Stomach smooth muscle (tissue), 2 donors: ENCODE data around the gene MFF.
"Not testable (repeated sequence)": the region's sequence is repeated elsewhere in the genome, so short reads cannot be mapped to it uniquely, and the experiment has no call there.

ENCODE experiments used
- H3K27ac ChIP-seq: one replicate; pipeline ENCODE4 v1.7.0; 2013; ENCODE audit warnings: mild to moderate bottlenecking, low read length, inconsistent platforms
- H3K27me3 ChIP-seq, 2 donors: one replicate each; pipeline ENCODE4 v1.7.0; 2013; ENCODE audit warnings: low read length in 2 of 2; ENCODE audit not compliant: insufficient read depth in 2 of 2, control insufficient read depth in 1 of 2
- H3K36me3 ChIP-seq, 2 donors: one replicate each; pipeline ENCODE4 v1.7.0; 2013; ENCODE audit warnings: low read length in 2 of 2; ENCODE audit not compliant: control insufficient read depth in 2 of 2, insufficient read depth in 2 of 2
- H3K4me1 ChIP-seq: one replicate; pipeline ENCODE4 v1.7.0; 2013; ENCODE audit warnings: low read length; ENCODE audit not compliant: control insufficient read depth, insufficient read depth
- H3K4me3 ChIP-seq, 2 donors: one replicate each; pipeline ENCODE4 v1.7.0; 2013; ENCODE audit warnings: low read length in 2 of 2
- H3K9ac ChIP-seq, 2 donors: one replicate each; pipeline ENCODE4 v1.7.0; 2013; ENCODE audit warnings: low read length in 2 of 2, mild to moderate bottlenecking in 1 of 2
- H3K9me3 ChIP-seq, 2 donors: one replicate each; pipeline ENCODE4 v1.7.0; 2013; ENCODE audit warnings: low read length in 2 of 2; ENCODE audit not compliant: control insufficient read depth in 2 of 2
- donor health status: healthy.
- donor health status: Pancreatic carcinoma.

MFF gene

GRCh38 chr2:227377467-227378351, 52.7 kb downstream of the MFF start:
- Histone ChIP-seq H3K4me1 (no peaks in the 10 kb centered on the region), H3K4me3 (no peak overlapping the region), H3K27me3 (no peaks in the 10 kb centered on the region), H3K36me3 (no peaks in the 10 kb centered on the region), H3K27ac (no peak overlapping the region), H3K9me3 (no peaks in the 10 kb centered on the region), H3K9ac (no peak overlapping the region)

GRCh38 chr2:227378371-227378782, 53.3 kb downstream of the MFF start:
- Histone ChIP-seq H3K27me3 (no peaks in the 10 kb centered on the region), H3K27ac (no peak overlapping the region), H3K9me3 (no peaks in the 10 kb centered on the region), H3K9ac (no peak overlapping the region), H3K36me3 (no peaks in the 10 kb centered on the region), H3K4me1 (no peaks in the 10 kb centered on the region), H3K4me3 (no peak overlapping the region)

- Histone ChIP-seq H3K4me3 (no peak within 1 kb of the TSS), H3K27me3 (no peaks in the 10 kb centered on the region), H3K9ac (no peak within 1 kb of the TSS), H3K36me3 (no peaks in the 10 kb centered on the region), H3K27ac (no peak within 1 kb of the TSS), H3K9me3 (no peaks in the 10 kb centered on the region), H3K4me1 (no peaks in the 10 kb centered on the region)
Measured at GRCh38 chr2:227379095-227379494, 54.0 kb downstream of the MFF start, which contains the start of gene TM4SF20. Gene TM4SF20 (minus strand): TSS chr2:227379306. CDS start chr2:227379268, 38 bp downstream.

GRCh38 chr2:227382241-227382835, 57.3 kb downstream of the MFF start:
- not testable (repeated sequence) for H3K9ac ChIP-seq, H3K4me3 ChIP-seq, H3K27ac ChIP-seq, H3K4me1 ChIP-seq, H3K27me3 ChIP-seq, H3K36me3 ChIP-seq, H3K9me3 ChIP-seq

- Histone ChIP-seq H3K4me1 (no peaks in the 10 kb centered on the region), H3K27me3 (no peaks in the 10 kb centered on the region), H3K4me3 (no peak overlapping the region), H3K27ac (no peak overlapping the region), H3K9ac (no peak overlapping the region), H3K9me3 (peaks cover 0 to 3% of the 10 kb centered on the region in 2 donors), H3K36me3 (no peaks in the 10 kb centered on the region)
Measured at GRCh38 chr2:227383686-227384085, 58.6 kb downstream of the MFF start.

GRCh38 chr2:227386630-227387029, 61.6 kb downstream of the MFF start:
- H3K27ac ChIP-seq = no peak overlapping the region
- H3K4me1 ChIP-seq = no peaks in the 10 kb centered on the region
- no peaks in the 10 kb centered on the region for H3K36me3 ChIP-seq
- no peaks in the 10 kb centered on the region for H3K27me3 ChIP-seq
- H3K9me3 ChIP-seq = peaks cover 0 to 3% of the 10 kb centered on the region in 2 donors
- H3K4me3 ChIP-seq = no peak overlapping the region
- H3K9ac ChIP-seq = no peak overlapping the region

GRCh38 chr2:227387583-227387982, 62.5 kb downstream of the MFF start, which contains the start of gene SCYGR1:
Gene SCYGR1 (minus strand): TSS chr2:227387949. CDS start chr2:227387949, 0 bp downstream.
- H3K4me1 ChIP-seq, H3K27me3 ChIP-seq, H3K4me3 ChIP-seq, H3K9ac ChIP-seq, H3K36me3 ChIP-seq, H3K27ac ChIP-seq, H3K9me3 ChIP-seq: not testable (repeated sequence)

- H3K27me3 ChIP-seq = no peaks in the 10 kb centered on the region
Measured at GRCh38 chr2:227388537-227389011, 63.5 kb downstream of the MFF start.

GRCh38 chr2:227389231-227389630, 64.2 kb downstream of the MFF start:
- H3K27ac ChIP-seq = no peak overlapping the region

More at GRCh38 chr2:227388537-227389011, 63.5 kb downstream of the MFF start:
- H3K27ac ChIP-seq = no peak overlapping the region
- peaks cover 0 to 3% of the 10 kb centered on the region in 2 donors for H3K9me3 ChIP-seq
- H3K4me3 ChIP-seq = no peak overlapping the region
- no peaks in the 10 kb centered on the region for H3K36me3 ChIP-seq
- no peaks in the 10 kb centered on the region for H3K4me1 ChIP-seq
- no peak overlapping the region for H3K9ac ChIP-seq

GRCh38 chr2:227389661-227390060, 64.6 kb downstream of the MFF start:
- Histone ChIP-seq H3K36me3 (no peaks in the 10 kb centered on the region), H3K4me3 (no peak overlapping the region), H3K9ac (no peak overlapping the region), H3K27ac (no peak overlapping the region), H3K4me1 (peaks cover 2% of the 10 kb centered on the region), H3K27me3 (no peaks in the 10 kb centered on the region), H3K9me3 (peaks cover 0 to 3% of the 10 kb centered on the region in 2 donors)

More at GRCh38 chr2:227389231-227389630, 64.2 kb downstream of the MFF start:
- Histone ChIP-seq H3K36me3 (no peaks in the 10 kb centered on the region), H3K4me1 (no peaks in the 10 kb centered on the region), H3K4me3 (no peak overlapping the region), H3K9me3 (peaks cover 0 to 3% of the 10 kb centered on the region in 2 donors), H3K27me3 (no peaks in the 10 kb centered on the region), H3K9ac (no peak overlapping the region)
